ENCODE measurements around the gene KDSR. TPM values are rescaled to one million over a fixed set of nuclear protein-coding genes. Genes with fewer than 3 reads are reported as not detected.

Gene KDSR
- total RNA-seq, 4 donors from 2014 or later: 11.2 to 18.6 (median 14.4) TPM

- Histone ChIP-seq H3K27me3 (no peaks in the 10 kb centered on the region), H3K4me1 (peaks cover 26 to 33% of the 10 kb centered on the region in 2 donors), H3K27ac (no peak overlapping the region), H3K4me3 (no peak overlapping the region), H3K36me3 (no peaks in the 10 kb centered on the region), H3K9me3 (no peaks in the 10 kb centered on the region)
- ATAC-seq: no peak
- DNase-seq: no peak
- in situ Hi-C loops (cut with MboI; ENCODE audit: low sequenced_read_pairs in 4 of 4) (no loop called here), intact Hi-C loops (cut with DNase I; ENCODE audit: low total_unique reads) (no loop called here)
- no peak for TF ChIP-seq POLR2A (IDR thresholded peaks at IDR 0.05)
- no peak for TF ChIP-seq CTCF (IDR thresholded peaks at IDR 0.05 in 4 of 5, conservative IDR thresholded peaks at IDR 0.05 in 1 of 5)
These were observed 69.2 kb downstream of the KDSR start for GRCh38 chr18:63297687-63298399.

GRCh38 chr18:63293935-63294334 lies 73.1 kb downstream of the KDSR start:
- intact Hi-C loops (cut with DNase I; ENCODE audit: low total_unique reads): loop anchor here (2.0 kb wide), 1 partner anchor 25 kb away; the partner anchor contains the start of gene BCL2
- TF ChIP-seq POLR2A (IDR thresholded peaks at IDR 0.05): no peak
- no peak for TF ChIP-seq CTCF (IDR thresholded peaks at IDR 0.05 in 4 of 5, conservative IDR thresholded peaks at IDR 0.05 in 1 of 5)
- in situ Hi-C loops (cut with MboI; ENCODE audit: low sequenced_read_pairs in 4 of 4): no loop called here
- no peaks in the 10 kb centered on the region for H3K36me3 ChIP-seq
- peaks cover 51 to 60% of the 10 kb centered on the region in 2 donors for H3K4me1 ChIP-seq
- DNase-seq: no peak
- peak overlapping the region in 2 of 4 donors; percentile 36 to 37 for H3K4me3 ChIP-seq
- H3K9me3 ChIP-seq: no peaks in the 10 kb centered on the region
- H3K27ac ChIP-seq: peak overlapping the region; percentile 77 to 86 (median 78)
- peak in 1 of 2 donors; percentile 28 for ATAC-seq
- H3K27me3 ChIP-seq: no peaks in the 10 kb centered on the region

- intact Hi-C loops (cut with DNase I; ENCODE audit: low total_unique reads) (loop anchor here (2.0 kb wide), 1 partner anchor 26 kb away; the partner anchor contains the start of gene BCL2), in situ Hi-C loops (cut with MboI; ENCODE audit: low sequenced_read_pairs in 4 of 4) (no loop called here)
- Histone ChIP-seq H3K36me3 (no peaks in the 10 kb centered on the region), H3K9me3 (no peaks in the 10 kb centered on the region), H3K4me1 (peaks cover 46 to 63% of the 10 kb centered on the region in 2 donors), H3K27ac (peak overlapping the region; percentile 77 to 86 (median 78)), H3K27me3 (no peaks in the 10 kb centered on the region), H3K4me3 (peak overlapping the region; percentile 19 to 40 (median 36))
- peak; percentile 88 to 89 for ATAC-seq
- TF ChIP-seq CTCF (IDR thresholded peaks at IDR 0.05 in 4 of 5, conservative IDR thresholded peaks at IDR 0.05 in 1 of 5) (no peak), POLR2A (IDR thresholded peaks at IDR 0.05) (no peak)
- peak; percentile 61 to 79 for DNase-seq
These were observed 73.9 kb downstream of the KDSR start for GRCh38 chr18:63292831-63293683.

- in situ Hi-C loops (cut with MboI; ENCODE audit: low sequenced_read_pairs in 4 of 4): no loop called here
- ATAC-seq (no peak), DNase-seq (no peak)
- no peaks in the 10 kb centered on the region for H3K36me3 ChIP-seq
- peak overlapping the region in 3 of 4 donors; percentile 51 to 86 (median 78) for H3K27ac ChIP-seq
- intact Hi-C loops (cut with DNase I; ENCODE audit: low total_unique reads): no loop called here
- H3K4me3 ChIP-seq: no peak overlapping the region
- TF ChIP-seq CTCF (IDR thresholded peaks at IDR 0.05 in 4 of 5, conservative IDR thresholded peaks at IDR 0.05 in 1 of 5): no peak
- no peak for TF ChIP-seq POLR2A (IDR thresholded peaks at IDR 0.05)
- peaks cover 46 to 58% of the 10 kb centered on the region in 2 donors for H3K4me1 ChIP-seq
- H3K27me3 ChIP-seq: no peaks in the 10 kb centered on the region
- no peaks in the 10 kb centered on the region for H3K9me3 ChIP-seq
These were observed 75.7 kb downstream of the KDSR start for GRCh38 chr18:63291278-63291677.

Data from gastrocnemius medialis (tissue), 4 donors.